Upper lobe of left lung (tissue), 4 donors: Measurements from ENCODE around the gene GAS2L2.

Experiments
- EP300 ChIP-seq, 4 donors: sonication (generic); formaldehyde crosslinking; IDR thresholded peaks; one replicate each; pipeline ENCODE4 v1.5.1; 2017; ENCODE audit warnings: antibody characterized with exemption in 4 of 4, control low read depth in 2 of 4
- POLR2A ChIP-seq, 4 donors: fragments of 450-650 bp; IDR thresholded peaks; one replicate each; pipeline ENCODE4 v1.5.1; 2016 to 2017; ENCODE audit warnings: antibody characterized with exemption in 4 of 4, mild to moderate bottlenecking in 2 of 4
- TF ChIP-seq, protein P1 (sequence below), 6 experiments: fragments of 450-650 bp in 4 of 6; fragments of 200-600 bp in 2 of 6; sonication (generic) in 2 of 6; IDR thresholded peaks; one replicate each; pipeline ENCODE4 v1.5.1; 2016 to 2019; ENCODE audit warnings: antibody characterized with exemption in 6 of 6

DNA sequence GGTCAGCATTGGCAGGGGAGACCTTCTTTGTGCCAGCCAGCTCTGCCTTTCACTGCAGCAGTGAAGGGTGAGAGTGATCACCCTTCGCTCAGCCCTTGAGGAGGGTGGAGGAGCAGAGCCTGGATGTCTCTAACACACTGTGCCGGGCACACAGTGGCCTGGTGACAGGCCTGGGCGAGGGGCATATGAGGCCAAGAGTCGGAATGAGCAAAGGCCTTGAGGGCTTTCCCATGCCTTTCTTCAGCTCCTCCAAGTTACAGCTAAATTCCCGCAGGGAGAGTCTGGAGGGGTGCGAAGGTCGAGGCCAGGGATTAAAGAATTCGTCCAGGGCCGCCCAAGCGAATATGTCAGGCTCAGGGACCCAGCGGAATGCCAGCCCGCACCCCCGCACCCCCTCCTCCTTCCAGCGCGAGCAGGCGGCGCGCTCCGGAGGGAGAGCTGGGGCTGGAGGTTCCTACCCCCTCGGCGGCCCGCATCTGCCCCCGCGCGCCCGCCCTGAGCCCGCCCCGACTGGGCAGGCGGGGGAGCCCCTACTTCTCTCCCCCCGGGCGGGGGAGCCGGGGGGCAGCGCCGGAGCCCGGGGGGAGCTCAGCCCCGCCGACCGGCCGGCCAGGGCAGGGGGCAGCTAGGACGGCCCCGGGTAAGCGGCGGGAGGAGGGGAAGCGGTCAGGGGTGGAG is 21.7 kb downstream of the GAS2L2 start, which contains the start of gene RASL10B:
- TF ChIP-seq, protein P1, sequence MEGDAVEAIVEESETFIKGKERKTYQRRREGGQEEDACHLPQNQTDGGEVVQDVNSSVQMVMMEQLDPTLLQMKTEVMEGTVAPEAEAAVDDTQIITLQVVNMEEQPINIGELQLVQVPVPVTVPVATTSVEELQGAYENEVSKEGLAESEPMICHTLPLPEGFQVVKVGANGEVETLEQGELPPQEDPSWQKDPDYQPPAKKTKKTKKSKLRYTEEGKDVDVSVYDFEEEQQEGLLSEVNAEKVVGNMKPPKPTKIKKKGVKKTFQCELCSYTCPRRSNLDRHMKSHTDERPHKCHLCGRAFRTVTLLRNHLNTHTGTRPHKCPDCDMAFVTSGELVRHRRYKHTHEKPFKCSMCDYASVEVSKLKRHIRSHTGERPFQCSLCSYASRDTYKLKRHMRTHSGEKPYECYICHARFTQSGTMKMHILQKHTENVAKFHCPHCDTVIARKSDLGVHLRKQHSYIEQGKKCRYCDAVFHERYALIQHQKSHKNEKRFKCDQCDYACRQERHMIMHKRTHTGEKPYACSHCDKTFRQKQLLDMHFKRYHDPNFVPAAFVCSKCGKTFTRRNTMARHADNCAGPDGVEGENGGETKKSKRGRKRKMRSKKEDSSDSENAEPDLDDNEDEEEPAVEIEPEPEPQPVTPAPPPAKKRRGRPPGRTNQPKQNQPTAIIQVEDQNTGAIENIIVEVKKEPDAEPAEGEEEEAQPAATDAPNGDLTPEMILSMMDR (IDR thresholded peaks at IDR 0.05): no peak
- TF ChIP-seq POLR2A (IDR thresholded peaks at IDR 0.05) (no peak), EP300 (IDR thresholded peaks at IDR 0.05) (no peak)
